GM19351 (cell line): ENCODE results near the gene COQ5.
"Not testable (repeated sequence)": the region's sequence is repeated elsewhere in the genome, so short reads cannot be mapped to it uniquely, and the experiment has no call there.

ENCODE experiments used
- ATAC-seq: cut with Tn5 transposase; IDR thresholded peaks from one replicate; pipeline ENCODE4 v1.9.1; 2021; ENCODE audit warnings: mild to moderate bottlenecking, moderate library complexity; ENCODE audit not compliant: unreplicated experiment

The COQ5 gene

GRCh38 chr12:120528861-120529525 lies at the start of gene COQ5:
COQ5 (minus strand) TSS chr12:120529158; CDS start chr12:120529141, 17 bp downstream.
- peak; percentile 67 for ATAC-seq

DNA sequence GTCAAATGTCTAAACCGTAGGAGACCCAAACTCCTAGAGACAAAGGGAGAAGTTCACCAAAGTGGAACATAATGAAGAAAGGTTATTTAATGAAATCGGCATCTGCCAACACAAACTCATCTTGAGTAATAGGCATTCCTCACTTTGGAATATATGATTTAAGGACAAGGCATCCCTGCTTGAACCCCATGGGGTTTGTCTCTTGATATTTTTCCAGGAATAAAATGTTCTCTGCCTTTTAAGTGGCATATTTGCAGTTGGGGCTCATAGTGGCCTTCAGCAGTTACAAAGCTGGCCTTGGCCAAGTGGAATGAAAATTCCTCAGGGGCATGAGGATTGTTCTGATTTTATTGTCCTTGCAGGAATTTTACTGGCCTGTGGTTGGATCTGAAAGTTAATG lies 45.1 kb upstream of the COQ5 start:
- ATAC-seq: no peak

- ATAC-seq: no peak
These were observed 44.6 kb upstream of the COQ5 start for GRCh38 chr12:120573560-120573959.

DNA sequence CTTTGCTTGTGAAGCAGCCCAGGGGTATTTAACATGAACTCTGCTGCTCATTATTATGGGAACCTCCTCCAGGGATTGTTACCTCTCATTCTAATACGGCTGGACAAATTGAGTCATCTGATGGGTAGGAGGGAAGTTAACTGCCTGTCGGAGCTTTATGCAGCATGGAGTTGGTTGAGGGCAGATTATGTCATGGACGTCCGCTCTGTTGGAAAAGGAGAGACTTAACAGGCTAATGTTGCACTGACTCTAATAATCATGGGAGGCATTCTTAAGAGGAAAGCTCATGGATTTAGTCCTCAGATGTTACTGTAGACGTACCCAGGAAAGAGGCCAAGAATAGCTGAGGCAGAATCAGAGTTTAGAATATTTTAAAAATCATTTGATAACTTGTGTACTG lies 42.3 kb upstream of the COQ5 start:
- no peak for ATAC-seq

- ATAC-seq: no peak
These were observed 34.5 kb upstream of the COQ5 start for GRCh38 chr12:120563495-120563894.

- ATAC-seq: no peak
These were observed 33.9 kb upstream of the COQ5 start for GRCh38 chr12:120562906-120563305.

- ATAC-seq: no peak
These were observed 28.6 kb upstream of the COQ5 start for GRCh38 chr12:120557589-120557988.

DNA sequence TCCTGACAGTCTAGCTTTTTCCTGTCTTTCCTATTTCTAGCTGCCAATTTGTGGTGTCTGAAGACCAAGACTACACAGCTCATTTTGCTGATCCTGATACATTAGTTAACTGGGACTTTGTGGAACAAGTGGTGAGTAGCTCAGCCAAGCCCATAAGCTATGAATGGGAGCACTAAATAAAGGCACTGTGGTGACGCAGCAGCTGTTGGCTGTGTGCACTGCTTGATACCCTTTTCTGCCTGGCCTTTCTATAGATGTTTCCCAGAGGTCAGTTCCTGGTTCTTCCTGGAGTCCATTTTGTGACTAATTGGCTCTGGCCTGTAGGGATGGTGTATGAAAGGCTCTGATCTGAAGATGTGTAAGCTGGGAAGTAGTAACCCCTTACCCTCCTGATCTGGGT lies 25.7 kb upstream of the COQ5 start:
- no peak for ATAC-seq

DNA sequence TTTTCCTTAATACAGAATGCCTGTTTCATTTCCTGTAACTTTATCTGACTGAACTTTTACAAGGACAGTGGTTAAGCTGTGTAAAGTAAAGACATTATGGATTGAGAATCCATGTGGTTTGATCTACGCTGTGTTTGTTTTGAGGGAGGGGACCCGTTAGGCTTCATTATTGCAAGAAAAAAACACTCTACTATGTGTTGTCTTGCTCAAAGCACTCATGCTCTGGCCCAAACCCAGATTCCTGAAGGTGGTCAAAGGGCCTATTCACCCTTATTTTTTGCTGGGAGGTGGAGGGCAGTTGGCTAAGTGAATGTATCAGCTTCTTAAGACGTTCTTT lies 17.1 kb upstream of the COQ5 start:
- ATAC-seq: no peak

DNA sequence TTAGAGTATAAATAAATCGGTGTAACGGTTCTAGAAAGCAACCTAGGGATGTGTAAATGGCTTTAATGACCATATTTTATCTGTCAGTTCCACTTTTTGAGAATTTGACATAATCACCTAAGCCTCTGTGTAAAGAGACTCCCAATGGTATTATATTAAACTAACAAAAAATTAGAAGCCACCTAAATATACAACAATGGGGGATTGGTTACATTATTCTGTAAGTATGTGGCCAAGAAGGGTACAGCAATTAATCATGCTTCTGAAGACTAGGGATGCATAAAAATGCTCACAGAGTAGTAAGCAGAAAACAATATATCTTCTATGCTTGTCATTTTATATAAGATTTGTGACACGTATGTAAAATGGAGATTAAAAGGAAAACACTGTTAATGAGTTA lies 15.7 kb upstream of the COQ5 start:
- ATAC-seq: no peak

GRCh38 chr12:120542166-120542565 lies 13.2 kb upstream of the COQ5 start:
- no peak for ATAC-seq

DNA sequence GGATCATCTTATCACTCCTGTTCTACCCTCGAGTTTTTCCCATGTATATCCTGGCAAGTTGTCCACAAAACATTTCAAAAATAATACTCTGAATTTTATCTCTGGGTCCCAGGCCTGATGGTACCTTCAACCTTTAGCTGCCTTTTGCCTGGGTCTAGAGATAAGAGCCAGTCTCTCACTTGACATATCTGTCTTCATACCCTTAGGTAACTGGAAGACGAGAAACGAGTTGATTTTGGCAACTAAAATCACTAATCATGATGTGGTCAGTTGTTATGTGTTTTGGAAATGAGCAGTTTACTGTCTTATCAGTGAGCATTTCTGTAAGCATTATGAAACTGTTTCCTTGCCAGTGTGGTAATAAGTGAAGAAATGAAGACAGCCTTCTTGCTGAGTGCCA lies 11.5 kb upstream of the COQ5 start:
- no peak for ATAC-seq

DNA sequence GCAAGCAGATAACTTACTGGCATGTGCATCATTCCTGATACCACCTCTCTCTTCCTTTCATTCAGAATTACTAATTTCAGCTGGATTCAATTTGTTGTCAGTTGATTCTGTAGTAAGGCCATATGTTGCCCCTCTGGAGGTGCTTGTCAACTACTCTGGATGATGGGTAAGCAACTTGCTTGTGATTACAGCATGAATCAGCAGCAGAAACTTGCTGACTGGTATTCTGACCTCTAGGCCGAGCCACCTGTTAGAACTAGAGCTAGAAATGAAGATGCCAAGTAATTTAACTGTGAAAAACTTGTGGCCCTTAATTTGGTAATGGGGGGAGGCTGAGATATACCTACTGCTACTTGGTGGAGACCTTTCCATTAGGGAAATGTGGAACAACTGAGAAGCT lies 10.3 kb upstream of the COQ5 start:
- ATAC-seq: no peak

DNA sequence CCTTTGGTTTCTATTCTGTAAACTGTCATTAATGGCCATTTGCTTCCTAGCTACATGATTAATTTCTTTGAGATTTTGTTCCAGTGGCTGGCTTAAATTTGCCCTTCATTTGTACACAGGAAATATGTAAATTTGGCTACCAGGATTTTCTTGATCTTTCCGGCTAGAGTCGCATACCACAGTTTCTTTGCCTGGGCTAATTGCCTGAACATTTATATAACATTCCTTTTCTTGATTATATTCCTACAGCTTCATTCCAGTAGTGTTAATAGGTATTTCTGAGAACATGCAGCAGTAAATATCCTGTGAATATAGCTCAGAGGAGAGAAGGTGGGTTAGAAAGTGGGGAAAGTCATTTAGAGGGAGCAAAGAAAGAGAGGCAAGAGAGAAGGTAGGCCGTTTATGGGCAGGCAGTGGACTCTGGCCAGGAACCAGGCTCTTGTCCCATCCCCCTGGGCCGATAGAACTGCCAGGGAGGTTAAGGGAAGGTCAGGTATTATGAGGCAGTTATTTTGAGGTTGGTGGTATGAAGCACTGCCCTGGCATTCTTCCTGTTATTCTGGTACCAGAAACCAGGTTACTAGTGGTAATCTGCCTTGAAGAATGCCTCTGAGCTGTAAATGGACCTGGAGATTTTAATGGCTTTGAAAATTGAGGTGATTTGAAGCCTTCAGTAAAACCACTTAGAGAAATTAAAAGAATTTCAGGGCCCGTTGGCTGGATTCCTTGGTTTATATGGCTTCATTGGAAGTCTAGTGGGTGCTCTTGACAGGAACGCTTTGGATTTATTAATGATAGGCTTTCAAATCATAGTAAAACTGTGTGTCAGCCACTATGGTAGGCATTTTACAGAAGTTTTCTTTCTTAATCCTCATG lies 9.6 kb upstream of the COQ5 start:
- no peak for ATAC-seq

- ATAC-seq: no peak
These were observed 8.9 kb upstream of the COQ5 start for GRCh38 chr12:120537856-120538220.

DNA sequence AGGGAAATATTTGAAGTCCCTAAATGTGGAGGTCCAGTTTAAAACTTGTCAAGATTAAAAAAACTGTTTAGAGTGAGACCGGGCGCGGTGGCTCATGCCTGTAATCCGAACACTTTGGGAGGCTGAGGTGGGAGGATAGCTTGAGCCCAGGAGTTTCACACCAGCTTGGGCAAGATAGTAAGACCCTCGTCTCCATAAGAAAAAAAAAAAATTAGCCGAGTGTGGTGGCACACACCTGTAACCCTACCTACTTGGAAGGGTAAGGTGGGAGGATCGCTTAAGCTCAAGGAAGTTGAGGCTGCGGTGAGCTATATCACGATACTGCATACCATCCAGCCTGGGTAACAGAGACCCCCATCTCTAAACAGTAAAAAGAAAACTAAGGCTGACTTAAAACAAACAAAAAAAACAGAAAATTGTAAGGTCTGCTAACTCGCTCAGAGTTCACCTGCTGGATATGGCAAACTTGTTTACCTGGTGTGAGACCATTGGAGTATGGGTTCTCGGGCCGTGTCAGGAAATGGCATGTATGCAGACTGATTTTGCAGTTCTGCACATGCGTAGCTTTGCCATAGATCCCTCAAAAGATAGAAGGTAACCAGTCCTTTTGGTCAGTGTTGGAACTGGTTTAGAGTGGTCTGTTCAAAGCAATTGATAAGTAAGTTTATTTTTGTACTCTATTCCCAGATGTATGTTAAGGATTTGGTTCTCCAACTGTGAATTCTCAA lies 7.3 kb upstream of the COQ5 start:
- ATAC-seq: no peak

- peak; percentile 23 for ATAC-seq
These were observed 6.0 kb upstream of the COQ5 start for GRCh38 chr12:120534703-120535655.

DNA sequence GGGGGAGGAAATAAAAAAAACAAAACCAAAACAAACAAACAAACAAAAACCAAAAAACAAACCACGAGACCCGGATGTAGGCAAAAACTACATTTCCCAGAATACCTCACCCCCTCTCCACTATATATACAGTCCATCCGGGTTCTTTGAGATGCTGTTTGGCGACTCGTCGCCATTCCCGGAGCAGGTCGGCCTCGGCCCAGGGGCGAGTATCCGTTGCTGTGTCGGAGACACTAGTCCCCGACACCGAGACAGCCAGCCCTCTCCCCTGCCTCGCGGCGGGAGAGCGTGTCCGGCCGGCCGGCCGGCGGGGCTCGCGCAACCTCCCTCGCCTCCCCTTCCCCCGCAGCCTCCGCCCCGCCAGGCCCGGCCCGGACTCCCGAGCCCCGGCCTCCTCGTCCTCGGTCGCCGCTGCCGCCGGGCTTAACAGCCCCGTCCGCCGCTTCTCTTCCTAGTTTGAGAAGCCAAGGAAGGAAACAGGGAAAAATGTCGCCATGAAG lies 5.3 kb upstream of the COQ5 start, which contains the start of gene RNF10:
RNF10 (plus strand) TSS at position 154 of the 500 bp plus-strand sequence. CDS start 456 bp downstream, outside the sequence.
- ATAC-seq: peak; percentile 49

- peak; percentile 30 for ATAC-seq
These were observed 3.8 kb upstream of the COQ5 start for GRCh38 chr12:120532701-120533238.

GRCh38 chr12:120530418-120530761 lies 1.4 kb upstream of the COQ5 start:
- ATAC-seq: not testable (repeated sequence)
